ENCODE measurements around the gene ALOX15. TPM values are rescaled to one million over a fixed set of nuclear protein-coding genes. Genes with fewer than 3 reads are reported as not detected.

Gene ALOX15
- total RNA-seq, 1 experiment from 2014 or later: 1.8 TPM

DNA sequence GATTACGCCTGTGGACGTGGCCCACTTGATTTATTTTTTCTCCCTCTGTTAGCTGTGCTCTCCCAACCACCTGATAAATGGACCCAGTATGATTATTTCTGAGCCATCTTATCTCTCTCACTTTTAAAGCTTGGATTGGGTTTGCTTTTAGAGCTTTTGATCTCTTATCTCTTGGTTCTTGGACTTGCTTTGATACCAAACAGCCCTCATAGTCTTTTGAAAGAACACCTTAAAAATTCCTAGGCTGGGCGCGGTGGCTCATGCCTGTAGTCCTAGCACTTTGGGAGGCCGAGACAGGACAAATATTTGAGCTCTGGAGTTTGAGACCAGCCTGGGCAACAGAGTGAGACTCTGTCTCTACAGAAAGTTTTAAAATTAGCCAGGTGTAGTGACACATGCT is 31.3 kb downstream of the ALOX15 start:
- Histone ChIP-seq H3K9me3 (ENCODE audit: insufficient read depth, low read depth) (no peaks in the 10 kb centered on the region), H3K4me2 (no peak overlapping the region), H2AFZ (no peak overlapping the region), H3K27me3 (ENCODE audit: insufficient read depth, low read depth) (peaks cover 36% of the 10 kb centered on the region), H3K4me3 (no peak overlapping the region), H3K36me3 (ENCODE audit: low read depth) (no peaks in the 10 kb centered on the region), H3K4me1 (replicated peaks; ENCODE audit: insufficient read depth) (no peaks in the 10 kb centered on the region), H3F3A (ENCODE audit: insufficient read depth, low read depth) (no peaks in the 10 kb centered on the region), H3K79me2 (ENCODE audit: low read depth) (no peaks in the 10 kb centered on the region), H3K9me2 (ENCODE audit: insufficient read depth) (no peaks in the 10 kb centered on the region), H3K27ac (no peak overlapping the region), H4K20me1 (ENCODE audit: insufficient read depth) (no peaks in the 10 kb centered on the region)
- intact Hi-C loops (cut with micrococcal nuclease; ENCODE audit: unreplicated experiment): no loop called here
- no TSS peak for BruUV-seq (replicated peaks)
- no peak for DNase-seq
- CTCF ChIA-PET: interaction anchor here (0.5 kb wide), 1 partner anchor 24 kb away, joined by 8 read pairs; no protein-coding TSS in a partner anchor
- no peak for TF ChIP-seq EZH2 (IDR thresholded peaks at IDR 0.05; ENCODE audit: low read depth)
- POLR2A ChIA-PET (ENCODE audit: unreplicated experiment): no interaction called here

DNA sequence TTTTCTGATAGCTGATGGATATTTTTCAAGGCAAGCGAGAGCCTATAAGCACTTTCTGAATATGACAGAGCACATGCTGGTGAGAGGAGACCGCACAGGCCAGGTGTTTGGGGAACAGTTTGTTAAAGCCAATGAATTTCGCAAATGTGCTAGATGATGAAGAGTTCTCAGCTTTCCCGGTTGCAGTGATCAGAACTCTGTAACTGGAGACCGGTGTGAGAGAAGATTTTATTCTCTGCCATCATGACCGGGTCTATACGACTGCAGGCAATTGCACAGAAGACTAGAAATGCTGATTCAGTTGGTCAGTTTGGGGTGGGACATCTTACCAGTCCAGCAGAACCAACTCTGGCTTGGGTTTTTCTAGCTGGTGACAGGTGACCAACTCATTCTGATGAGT is 31.7 kb downstream of the ALOX15 start:
- no peaks in the 10 kb centered on the region for H3K9me3 ChIP-seq (ENCODE audit: insufficient read depth, low read depth)
- CTCF ChIA-PET: interaction anchor here (0.5 kb wide), 1 partner anchor 23 kb away, joined by 8 read pairs; no protein-coding TSS in a partner anchor
- no peaks in the 10 kb centered on the region for H4K20me1 ChIP-seq (ENCODE audit: insufficient read depth)
- no peak overlapping the region for H2AFZ ChIP-seq
- H3K36me3 ChIP-seq (ENCODE audit: low read depth): no peaks in the 10 kb centered on the region
- no peak overlapping the region for H3K27ac ChIP-seq
- DNase-seq: no peak
- H3K9me2 ChIP-seq (ENCODE audit: insufficient read depth): no peaks in the 10 kb centered on the region
- no peaks in the 10 kb centered on the region for H3F3A ChIP-seq (ENCODE audit: insufficient read depth, low read depth)
- TF ChIP-seq EZH2 (IDR thresholded peaks at IDR 0.05; ENCODE audit: low read depth): no peak
- no TSS peak for BruUV-seq (replicated peaks)
- intact Hi-C loops (cut with micrococcal nuclease; ENCODE audit: unreplicated experiment): no loop called here
- POLR2A ChIA-PET (ENCODE audit: unreplicated experiment): interaction anchor here (0.6 kb wide), 1 partner anchor 383 kb away, joined by 4 read pairs; no protein-coding TSS in a partner anchor
- H3K27me3 ChIP-seq (ENCODE audit: insufficient read depth, low read depth): peaks cover 36% of the 10 kb centered on the region
- no peaks in the 10 kb centered on the region for H3K4me1 ChIP-seq (replicated peaks; ENCODE audit: insufficient read depth)
- H3K4me3 ChIP-seq: no peak overlapping the region
- no peak overlapping the region for H3K4me2 ChIP-seq
- no peaks in the 10 kb centered on the region for H3K79me2 ChIP-seq (ENCODE audit: low read depth)

DNA sequence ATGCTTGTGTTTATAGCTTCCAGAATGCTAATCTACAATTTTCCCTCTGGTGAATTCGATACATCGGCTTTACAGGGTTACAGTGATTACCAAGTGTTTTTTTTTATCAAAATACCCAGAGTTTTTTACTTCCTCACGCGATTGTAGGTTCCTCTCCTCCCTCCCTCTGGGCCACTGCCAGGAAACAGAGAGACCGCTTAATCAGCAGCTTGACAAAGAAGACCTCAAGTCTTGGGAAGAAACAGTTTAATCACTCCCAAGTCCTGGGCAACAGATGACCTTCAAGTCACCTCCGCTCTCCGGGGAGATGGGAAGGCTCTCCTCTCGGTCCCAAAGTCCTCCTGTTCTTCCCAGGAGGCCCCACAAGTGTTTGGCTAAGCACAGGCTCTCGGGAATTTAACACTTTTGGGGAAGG is 33.7 kb downstream of the ALOX15 start:
- intact Hi-C loops (cut with micrococcal nuclease; ENCODE audit: unreplicated experiment): no loop called here
- Histone ChIP-seq H3K4me2 (no peak overlapping the region), H3K36me3 (ENCODE audit: low read depth) (no peaks in the 10 kb centered on the region), H4K20me1 (ENCODE audit: insufficient read depth) (no peaks in the 10 kb centered on the region), H3K9me2 (ENCODE audit: insufficient read depth) (no peaks in the 10 kb centered on the region), H3K9me3 (ENCODE audit: insufficient read depth, low read depth) (no peaks in the 10 kb centered on the region), H3K79me2 (ENCODE audit: low read depth) (no peaks in the 10 kb centered on the region), H3K27me3 (ENCODE audit: insufficient read depth, low read depth) (peaks cover 36% of the 10 kb centered on the region), H3F3A (ENCODE audit: insufficient read depth, low read depth) (no peaks in the 10 kb centered on the region), H3K27ac (no peak overlapping the region), H3K4me3 (no peak overlapping the region), H2AFZ (no peak overlapping the region), H3K4me1 (replicated peaks; ENCODE audit: insufficient read depth) (no peaks in the 10 kb centered on the region)
- ChIA-PET POLR2A (ENCODE audit: unreplicated experiment) (no interaction called here), CTCF (no interaction called here)
- no peak for DNase-seq
- no peak for TF ChIP-seq EZH2 (IDR thresholded peaks at IDR 0.05; ENCODE audit: low read depth)
- TF ChIP-seq, protein P1, sequence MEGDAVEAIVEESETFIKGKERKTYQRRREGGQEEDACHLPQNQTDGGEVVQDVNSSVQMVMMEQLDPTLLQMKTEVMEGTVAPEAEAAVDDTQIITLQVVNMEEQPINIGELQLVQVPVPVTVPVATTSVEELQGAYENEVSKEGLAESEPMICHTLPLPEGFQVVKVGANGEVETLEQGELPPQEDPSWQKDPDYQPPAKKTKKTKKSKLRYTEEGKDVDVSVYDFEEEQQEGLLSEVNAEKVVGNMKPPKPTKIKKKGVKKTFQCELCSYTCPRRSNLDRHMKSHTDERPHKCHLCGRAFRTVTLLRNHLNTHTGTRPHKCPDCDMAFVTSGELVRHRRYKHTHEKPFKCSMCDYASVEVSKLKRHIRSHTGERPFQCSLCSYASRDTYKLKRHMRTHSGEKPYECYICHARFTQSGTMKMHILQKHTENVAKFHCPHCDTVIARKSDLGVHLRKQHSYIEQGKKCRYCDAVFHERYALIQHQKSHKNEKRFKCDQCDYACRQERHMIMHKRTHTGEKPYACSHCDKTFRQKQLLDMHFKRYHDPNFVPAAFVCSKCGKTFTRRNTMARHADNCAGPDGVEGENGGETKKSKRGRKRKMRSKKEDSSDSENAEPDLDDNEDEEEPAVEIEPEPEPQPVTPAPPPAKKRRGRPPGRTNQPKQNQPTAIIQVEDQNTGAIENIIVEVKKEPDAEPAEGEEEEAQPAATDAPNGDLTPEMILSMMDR (conservative IDR thresholded peaks at IDR 0.05): no peak
- BruUV-seq (replicated peaks): no TSS peak

DNA sequence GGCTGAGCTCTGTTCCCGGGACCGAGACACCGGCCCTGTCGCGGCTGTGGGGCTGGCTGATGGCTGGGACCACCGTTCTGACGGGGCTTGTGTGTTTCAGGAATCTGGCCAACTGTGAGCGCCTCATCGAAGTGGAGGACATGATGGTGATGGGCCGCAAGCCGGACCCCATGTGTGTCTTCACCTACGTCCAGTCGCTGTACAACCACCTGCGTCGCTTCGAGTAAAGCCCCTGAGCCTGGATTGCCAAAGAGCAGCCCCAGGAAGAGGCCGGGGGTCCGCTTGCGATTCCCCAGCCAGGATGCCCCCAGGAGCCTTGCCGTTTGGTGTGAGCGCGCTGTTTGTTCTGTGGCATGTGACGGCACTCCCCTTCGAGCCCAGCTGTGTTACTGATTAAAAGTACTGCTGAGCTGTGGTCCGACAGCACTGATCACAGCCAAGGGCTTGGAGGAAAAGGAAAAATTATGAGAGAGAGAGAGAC is 34.2 kb downstream of the ALOX15 start:
- POLR2A ChIA-PET (ENCODE audit: unreplicated experiment): no interaction called here
- H2AFZ ChIP-seq: no peak overlapping the region

More for the DNA sequence above, 34.2 kb downstream of the ALOX15 start:
- Histone ChIP-seq H3K9me3 (ENCODE audit: insufficient read depth, low read depth) (no peaks in the 10 kb centered on the region), H3K4me1 (replicated peaks; ENCODE audit: insufficient read depth) (no peaks in the 10 kb centered on the region), H3K27me3 (ENCODE audit: insufficient read depth, low read depth) (peaks cover 36% of the 10 kb centered on the region), H3K79me2 (ENCODE audit: low read depth) (no peaks in the 10 kb centered on the region), H4K20me1 (ENCODE audit: insufficient read depth) (no peaks in the 10 kb centered on the region), H3K9me2 (ENCODE audit: insufficient read depth) (no peaks in the 10 kb centered on the region), H3K36me3 (ENCODE audit: low read depth) (no peaks in the 10 kb centered on the region), H3K4me2 (no peak overlapping the region), H3K27ac (no peak overlapping the region), H3F3A (ENCODE audit: insufficient read depth, low read depth) (no peaks in the 10 kb centered on the region), H3K4me3 (no peak overlapping the region)
- CTCF ChIA-PET: no interaction called here
- BruUV-seq (replicated peaks): no TSS peak
- intact Hi-C loops (cut with micrococcal nuclease; ENCODE audit: unreplicated experiment): no loop called here
- no peak for TF ChIP-seq EZH2 (IDR thresholded peaks at IDR 0.05; ENCODE audit: low read depth)
- TF ChIP-seq, protein P1 (conservative IDR thresholded peaks at IDR 0.05): no peak
- DNase-seq: no peak

All from PC-9 (cell line).